ENCODE measurements around the gene LEFTY2.
"Not testable (repeated sequence)": the region's sequence is repeated elsewhere in the genome, so short reads cannot be mapped to it uniquely, and the experiment has no call there.

Gene LEFTY2

GRCh38 chr1:225953315-225953714 is 12.3 kb upstream of the LEFTY2 start:
- DNase-seq, result no peak

DNA sequence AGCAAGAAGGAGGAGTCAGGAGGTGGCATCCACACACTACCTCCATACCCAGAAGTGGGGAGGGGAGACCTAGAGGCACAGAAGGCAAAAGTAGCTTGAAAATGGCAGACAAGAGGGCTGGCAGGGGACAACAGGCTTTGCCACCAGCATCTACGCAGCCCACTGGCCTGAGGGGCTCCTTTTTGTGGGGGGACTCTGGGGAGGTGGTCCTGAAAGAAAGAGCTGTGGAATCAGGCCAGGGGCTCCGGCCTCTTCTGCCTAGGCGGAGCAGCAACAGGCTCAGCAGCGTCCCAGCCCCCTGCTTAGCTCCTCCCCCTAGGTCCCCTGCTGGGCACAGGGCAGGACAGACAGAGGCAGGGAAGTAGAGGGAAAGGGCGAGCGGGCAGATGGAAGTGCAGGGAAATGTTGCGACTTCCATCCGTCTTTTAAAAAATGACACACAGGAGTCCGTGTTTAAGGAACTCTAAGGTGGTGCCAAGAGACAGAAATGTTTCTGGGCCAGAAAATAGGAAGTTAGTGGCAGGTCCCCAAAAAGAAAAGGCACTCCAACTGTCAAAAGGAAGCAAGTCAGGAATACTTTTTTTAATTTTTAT is 10.0 kb upstream of the LEFTY2 start:
- peak; percentile 8 for DNase-seq

GRCh38 chr1:225949041-225949440 is 8.0 kb upstream of the LEFTY2 start:
- DNase-seq, result no peak

DNA sequence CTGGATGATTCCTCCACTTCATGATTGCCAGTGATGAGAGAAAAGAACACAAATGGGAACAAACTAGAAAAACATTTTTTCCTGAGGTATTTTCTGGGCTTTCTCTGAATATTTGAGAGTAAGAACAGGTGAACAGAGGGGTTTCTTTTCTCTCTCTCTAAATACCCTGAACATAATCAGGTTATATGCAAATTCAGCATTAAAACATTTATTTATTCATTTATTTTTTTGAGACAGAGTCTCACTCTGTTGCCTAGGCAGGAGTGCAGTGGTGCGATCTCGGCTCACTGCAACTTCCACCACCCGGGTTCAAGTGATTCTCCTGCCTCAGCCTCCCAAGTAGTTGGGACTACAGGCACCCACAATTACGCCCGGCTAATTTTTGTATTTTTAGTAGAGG is 5.8 kb upstream of the LEFTY2 start:
- DNase-seq, result no peak

DNA sequence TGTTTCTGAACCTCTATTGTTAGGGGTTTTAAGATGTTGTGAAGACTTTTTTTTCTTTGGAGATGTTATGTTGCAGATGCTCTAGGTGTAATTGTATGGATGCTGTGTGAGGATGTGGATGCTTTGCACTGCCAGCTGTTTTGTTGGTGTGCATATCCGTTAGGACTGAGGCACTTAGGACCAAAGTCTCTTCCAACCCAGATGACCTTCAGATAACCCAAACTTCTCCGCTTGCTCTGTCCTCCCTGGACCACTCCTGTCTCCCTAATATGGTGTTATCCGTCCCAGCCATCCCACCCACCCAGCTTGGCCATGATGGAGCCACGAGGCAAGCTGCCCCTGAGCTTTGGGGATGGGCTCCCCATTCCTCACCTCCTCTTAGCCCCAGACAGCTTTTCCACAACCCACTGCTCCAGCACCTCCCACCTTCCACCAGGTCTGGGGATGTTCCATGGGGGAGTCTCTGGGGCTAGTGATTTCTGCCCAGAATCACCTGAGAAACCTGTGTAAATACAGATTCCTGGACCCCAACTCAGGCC is 5.1 kb upstream of the LEFTY2 start:
- no peak for DNase-seq

DNA sequence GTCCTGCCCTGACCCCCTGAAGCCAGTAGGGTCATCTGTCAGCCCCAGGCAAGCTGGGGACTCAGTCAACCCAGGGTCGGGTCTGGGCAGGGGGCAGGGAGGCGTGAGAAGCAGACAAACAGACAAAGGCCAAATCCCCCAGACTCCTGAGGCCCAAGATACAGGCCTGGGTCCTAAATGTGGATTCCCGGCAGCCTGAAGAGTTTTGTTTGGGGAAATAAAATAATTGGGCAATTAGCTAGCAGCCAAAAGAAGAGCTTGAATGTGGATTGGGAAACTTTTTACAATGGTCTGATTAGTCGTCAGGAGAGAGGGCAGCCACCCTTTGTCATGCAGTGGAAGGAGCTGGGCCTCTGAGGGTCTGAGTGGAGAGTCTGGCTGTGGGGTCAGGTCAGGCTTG is 4.5 kb upstream of the LEFTY2 start:
- DNase-seq, result no peak

- DNase-seq, result peak; percentile 59
These were observed 3.9 kb upstream of the LEFTY2 start for GRCh38 chr1:225944951-225945350.

DNA sequence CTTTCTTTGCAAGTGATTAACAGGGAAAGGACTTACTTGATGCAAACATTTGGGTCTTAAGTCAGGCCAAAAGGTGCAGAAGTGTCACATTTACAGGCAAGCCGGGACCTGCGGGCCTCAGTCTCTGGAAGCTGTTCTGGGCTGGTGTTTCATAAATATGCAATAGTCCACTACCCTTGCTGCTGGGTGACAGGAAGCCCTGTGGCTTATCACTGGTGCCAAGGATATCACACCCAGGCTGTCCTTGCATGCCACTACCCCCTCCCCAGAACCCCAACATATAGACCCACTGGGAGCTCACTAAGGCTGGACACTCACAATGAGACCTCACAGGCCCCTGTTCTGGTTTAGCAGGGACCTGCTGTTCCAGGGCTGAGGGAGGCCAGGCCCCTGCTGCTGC is 3.4 kb upstream of the LEFTY2 start:
- no peak for DNase-seq

DNA sequence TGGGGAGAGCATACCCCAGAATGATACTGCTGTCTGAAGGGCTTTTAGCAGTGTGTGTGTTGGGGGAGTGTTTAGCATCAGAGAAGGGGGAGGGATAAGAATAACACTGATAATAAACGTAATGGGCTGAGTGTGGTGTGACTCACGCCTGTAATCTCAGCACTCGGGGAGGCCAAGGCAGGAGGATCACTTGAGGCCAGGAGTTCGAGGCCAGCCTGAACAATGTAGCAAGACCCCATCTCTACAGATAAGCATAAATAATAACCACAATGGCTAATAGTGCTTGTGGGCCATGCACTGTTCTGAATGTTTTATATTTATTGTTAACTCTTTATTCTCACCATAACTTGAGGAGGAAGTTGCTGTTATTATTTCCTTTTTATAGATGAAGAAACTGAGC is 2.6 kb upstream of the LEFTY2 start:
- DNase-seq, result no peak

DNA sequence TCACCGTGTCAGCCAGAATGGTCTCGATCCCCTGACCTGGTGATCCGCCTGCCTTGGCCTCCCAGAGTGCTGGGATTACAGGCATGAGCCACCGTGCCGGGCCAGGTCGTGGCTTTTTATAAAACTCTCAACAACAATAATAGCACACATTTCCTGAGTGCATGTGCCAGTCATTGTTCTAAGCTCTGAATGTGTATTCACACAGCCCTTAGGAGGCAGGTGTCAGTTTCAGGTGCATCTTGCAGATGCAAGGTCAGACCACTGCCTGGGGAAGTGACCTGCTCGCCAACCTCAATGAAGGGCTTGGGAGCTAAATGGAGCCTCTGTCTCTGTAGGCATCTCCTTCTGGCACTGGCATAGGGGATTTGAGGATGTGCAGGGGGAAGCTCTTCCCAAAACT is 1.6 kb upstream of the LEFTY2 start:
- DNase-seq, result no peak

- DNase-seq, result no peak
These were observed 862 bp upstream of the LEFTY2 start for GRCh38 chr1:225941942-225942222.

GRCh38 chr1:225940385-225941151 is 452 bp downstream of the LEFTY2 start:
- DNase-seq, result no peak

DNA sequence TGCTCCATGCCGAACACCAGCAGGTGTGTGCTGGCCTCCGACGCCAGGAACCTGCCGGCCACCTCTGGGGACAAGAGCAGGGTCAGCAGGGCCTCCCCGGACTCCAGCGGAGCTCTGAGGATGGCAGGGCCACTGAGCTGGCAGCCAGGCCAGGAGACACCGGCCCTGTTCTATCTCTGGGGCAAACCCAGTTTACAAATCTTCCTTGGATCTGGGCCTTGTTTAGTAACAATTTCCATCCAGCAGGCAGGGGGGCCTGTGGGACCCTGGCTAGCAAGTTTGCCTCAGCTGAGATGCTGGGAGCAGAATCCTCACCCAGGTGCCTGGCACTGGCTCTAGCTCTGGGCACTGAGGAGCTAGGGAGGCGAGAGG is 1.1 kb downstream of the LEFTY2 start:
- DNase-seq, result not testable (repeated sequence)

DNA sequence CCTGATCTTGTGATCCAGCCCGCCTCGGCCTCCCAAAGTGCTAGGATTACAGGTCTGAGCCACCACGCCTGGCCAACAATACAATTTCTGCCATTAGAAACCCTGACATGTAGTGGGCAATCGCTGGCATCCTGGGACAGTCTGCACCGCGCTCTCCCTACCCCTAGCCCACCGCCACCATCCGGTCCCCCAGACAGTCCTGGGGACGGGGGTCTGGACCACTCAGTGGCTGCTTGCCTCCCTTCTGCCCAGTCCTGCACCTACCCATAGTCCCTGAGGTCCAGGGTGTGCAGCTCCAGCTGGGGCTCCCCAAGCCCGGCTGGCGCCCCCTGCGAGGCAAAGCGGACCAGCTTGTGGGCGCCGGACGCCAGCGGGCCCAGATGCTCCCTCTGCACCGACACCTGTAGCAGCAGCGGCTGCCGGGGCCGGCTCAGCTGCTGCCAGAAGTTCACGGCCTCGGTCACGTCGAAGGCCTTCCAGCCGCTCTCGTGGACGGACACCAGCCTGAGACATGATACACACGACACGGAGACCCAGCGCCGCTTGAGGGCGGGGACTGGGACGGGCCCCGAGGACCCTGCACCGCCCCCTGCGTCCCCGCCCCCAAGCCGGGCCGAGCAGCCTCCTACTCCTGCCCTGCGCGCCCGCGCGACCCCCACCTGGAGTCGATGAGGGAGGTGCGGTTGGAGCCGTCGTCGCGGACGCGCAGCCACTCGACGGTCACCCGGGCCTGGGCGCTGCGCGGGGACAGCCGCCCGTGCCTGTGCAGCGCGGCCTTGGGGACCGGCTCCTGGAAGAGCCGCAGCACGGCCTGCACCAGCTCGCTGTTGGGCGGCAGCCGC is 1.7 kb downstream of the LEFTY2 start:
- not testable (repeated sequence) for DNase-seq

DNA sequence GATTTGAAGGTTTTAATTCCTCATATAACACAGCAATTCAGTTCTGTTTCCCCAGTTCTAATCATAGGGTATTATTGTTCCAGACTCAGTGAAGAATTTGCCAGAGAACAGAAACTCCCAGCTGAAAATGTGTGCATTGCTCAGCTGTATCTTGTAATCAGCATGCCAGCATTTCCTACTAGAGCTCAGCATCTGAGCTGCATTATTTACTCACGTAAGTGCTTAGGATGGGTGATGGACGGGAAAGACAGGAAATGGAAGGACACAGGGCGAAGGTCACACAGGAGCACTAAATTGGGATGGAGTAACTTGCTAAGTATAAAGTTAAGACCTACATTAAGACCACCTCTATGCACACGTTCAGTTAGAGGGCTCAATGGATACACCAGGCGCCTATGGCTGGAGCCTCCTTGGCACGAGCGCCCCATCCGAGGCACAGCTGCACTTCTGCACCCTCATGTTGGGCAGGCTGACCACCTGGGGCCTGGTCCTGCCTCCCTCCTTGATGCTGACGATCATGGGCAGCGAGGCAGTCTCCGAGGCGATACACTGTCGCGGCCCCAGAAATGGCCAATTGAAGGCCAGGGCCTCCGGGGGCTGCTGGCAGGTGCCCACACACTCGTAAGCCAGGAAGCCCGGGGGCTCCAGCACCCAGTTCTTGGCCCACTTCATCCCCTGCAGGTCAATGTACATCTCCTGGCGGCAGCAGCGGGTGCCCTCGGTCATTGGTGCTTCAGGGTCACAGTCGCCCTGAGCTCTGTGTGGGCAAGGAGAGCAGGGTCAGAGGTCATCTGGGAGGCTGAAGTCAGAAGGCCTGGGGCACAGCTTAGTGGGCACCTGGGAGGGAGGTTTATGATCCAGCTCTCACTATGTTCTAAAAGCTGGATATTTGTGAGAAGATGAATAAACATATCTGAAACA is 3.7 kb downstream of the LEFTY2 start:
- DNase-seq, result no peak

GRCh38 chr1:225936523-225936922 is 4.5 kb downstream of the LEFTY2 start:
- DNase-seq, result no peak

DNA sequence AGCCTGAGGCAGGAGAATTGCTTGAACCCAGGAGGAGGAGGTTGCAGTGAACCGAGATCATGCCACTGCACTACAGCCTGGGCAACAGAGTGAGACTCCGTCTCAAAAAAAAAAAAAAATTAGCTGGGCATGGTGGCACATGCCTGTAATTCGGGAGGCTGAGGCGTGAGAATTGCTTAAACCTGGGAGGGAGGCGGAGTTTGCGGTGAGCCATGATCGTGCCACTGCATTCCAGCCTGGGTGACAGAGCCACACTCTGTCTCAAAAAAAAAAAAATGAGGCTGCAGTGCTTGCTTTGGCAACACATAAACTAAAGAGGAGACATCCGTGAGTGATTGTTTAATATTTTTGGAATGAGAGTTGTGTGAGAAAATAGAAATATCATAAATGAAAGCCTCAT is 4.9 kb downstream of the LEFTY2 start:
- not testable (repeated sequence) for DNase-seq

- no peak for DNase-seq
These were observed 6.3 kb downstream of the LEFTY2 start for GRCh38 chr1:225934711-225935110.

GRCh38 chr1:225933072-225933471 is 7.9 kb downstream of the LEFTY2 start:
- DNase-seq, result no peak

GRCh38 chr1:225931270-225932136 is 9.5 kb downstream of the LEFTY2 start:
- no peak for DNase-seq

DNA sequence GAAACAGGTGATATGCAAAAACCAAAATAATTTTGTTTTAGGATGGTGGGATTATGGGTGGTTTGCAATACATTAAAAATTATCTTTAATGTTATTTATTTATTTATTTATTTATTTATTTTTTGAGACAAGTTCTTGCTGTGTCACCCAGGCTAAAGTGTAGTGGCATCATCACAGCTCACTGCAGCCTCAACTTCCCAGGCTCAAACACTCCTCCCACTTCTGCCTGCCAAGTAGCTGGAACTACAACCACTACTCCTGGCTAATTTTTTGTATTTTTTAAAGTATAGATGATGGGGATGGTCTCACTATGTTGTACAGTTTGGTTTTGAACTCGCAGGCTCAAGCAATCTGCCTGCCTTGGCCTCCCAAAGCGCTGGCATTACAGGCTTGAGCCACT is 10.5 kb downstream of the LEFTY2 start:
- no peak for DNase-seq

- not testable (repeated sequence) for DNase-seq
These were observed 11.6 kb downstream of the LEFTY2 start for GRCh38 chr1:225929462-225929861.

Measured in inflammatory macrophage treated with lipopolysaccharide for 4 hours (primary cell).